B cell (primary cell): ENCODE data around the gene PHF21A. TPM values are rescaled to one million over a fixed set of nuclear protein-coding genes. Genes with fewer than 3 reads are reported as not detected.
"Not testable (repeated sequence)": the region's sequence is repeated elsewhere in the genome, so short reads cannot be mapped to it uniquely, and the experiment has no call there.

ENCODE experiments used
- ATAC-seq: fragments of 200-7000 bp; cut with Tn5 transposase; one replicate; pipeline ENCODE4 v1.10.0; 2021; ENCODE audit warnings: low read depth, mild to moderate bottlenecking, moderate number of reproducible peaks, moderate library complexity
- CTCF ChIA-PET: fragments of 350-600 bp; sonication (Branson Sonifier 250); formaldehyde crosslinking; loops from one replicate; lab custom pipeline; 2021; ENCODE audit warnings: antibody characterized with exemption, inconsistent platforms; lab: Charles Lee
- POLR2A ChIA-PET: fragments of 350-600 bp; sonication (Branson Sonifier 250); formaldehyde crosslinking; loops from one replicate; lab custom pipeline; 2021; ENCODE audit warnings: antibody characterized with exemption; lab: Charles Lee
- DNase-seq: peaks from one replicate; pipeline ENCODE4 v3.0.0; 2013
- H2AFZ ChIP-seq: 2 replicates; pipeline ENCODE4 v1.6.1; 2012; ENCODE audit warnings: mild to moderate bottlenecking, low read depth, low read length; ENCODE audit not compliant: insufficient read depth, poor library complexity, severe bottlenecking
- H3K27ac ChIP-seq, 2 donors: 1 replicate in 1 of 2; 2 replicates in 1 of 2; pipeline ENCODE4 v1.5.1; 2012 to 2013; ENCODE audit warnings: low read length in 2 of 2, mild to moderate bottlenecking in 2 of 2, moderate library complexity in 1 of 2
- H3K27me3 ChIP-seq, 4 experiments: fragments of 200-600 bp in 1 of 4; sonication (generic) in 1 of 4; replicated peaks in 1 of 4; 1 replicate in 2 of 4; 2 replicates in 2 of 4; pipeline versions ENCODE4 v1.6.1 to v1.7.0; 2013 to 2016; ENCODE audit warnings: low read length in 3 of 4, mild to moderate bottlenecking in 2 of 4, mixed read lengths in 1 of 4, moderate library complexity in 1 of 4; ENCODE audit not compliant: insufficient read depth in 4 of 4, control insufficient read depth in 3 of 4; ENCODE audit errors: control extremely low read depth in 1 of 4
- H3K36me3 ChIP-seq, 2 experiments: replicated peaks in 1 of 2; 1 replicate in 1 of 2; 2 replicates in 1 of 2; pipeline versions ENCODE4 v1.6.1 to v1.7.1; 2013; ENCODE audit warnings: low read length in 1 of 2; ENCODE audit not compliant: insufficient read depth in 2 of 2, control insufficient read depth in 1 of 2; ENCODE audit errors: control extremely low read depth in 1 of 2, extremely low read depth in 1 of 2
- H3K4me1 ChIP-seq, 2 donors: fragments of 200-600 bp in 1 of 2; sonication (generic) in 1 of 2; 1 replicate in 1 of 2; 2 replicates in 1 of 2; pipeline versions ENCODE4 v1.5.1 to v1.6.1; 2013 to 2017; ENCODE audit warnings: low read length in 2 of 2; ENCODE audit not compliant: control insufficient read depth in 2 of 2, insufficient read depth in 2 of 2
- H3K4me2 ChIP-seq: replicated peaks from 2 replicates; pipeline ENCODE3; 2012; ENCODE audit warnings: mild to moderate bottlenecking, low read depth, low read length; ENCODE audit not compliant: poor library complexity, severe bottlenecking
- H3K4me3 ChIP-seq, 5 experiments: fragments of 200-600 bp in 1 of 5; sonication (generic) in 1 of 5; 1 replicate in 3 of 5; 2 replicates in 2 of 5; pipeline versions ENCODE4 v1.5.1 to v1.7.0; 2011 to 2016; ENCODE audit warnings: low read length in 4 of 5, mild to moderate bottlenecking in 4 of 5, low read depth in 2 of 5, control low read depth in 1 of 5, moderate library complexity in 1 of 5; ENCODE audit not compliant: insufficient read depth in 1 of 5; ENCODE audit errors: control extremely low read depth in 1 of 5, extremely low read depth in 1 of 5
- H3K79me2 ChIP-seq: fragments of 200-600 bp; sonication (generic); one replicate; pipeline ENCODE4 v1.6.0; 2016; ENCODE audit warnings: low read length; ENCODE audit not compliant: control insufficient read depth, insufficient read depth
- H3K9ac ChIP-seq: fragments of 200-600 bp; sonication (generic); 2 replicates; pipeline ENCODE4 v1.6.1; 2017; ENCODE audit warnings: mild to moderate bottlenecking, low read length, moderate library complexity
- H3K9me3 ChIP-seq, 3 donors: one replicate each; pipeline versions ENCODE4 v1.6.1 to v1.7.1; 2013; ENCODE audit warnings: low read length in 2 of 3; ENCODE audit not compliant: control insufficient read depth in 2 of 3, insufficient read depth in 1 of 3; ENCODE audit errors: control extremely low read depth in 1 of 3
- H4K20me1 ChIP-seq: 2 replicates; pipeline ENCODE4 v1.6.0; 2012; ENCODE audit warnings: mild to moderate bottlenecking, low read length; ENCODE audit not compliant: insufficient read depth, control insufficient read depth, poor library complexity, severe bottlenecking
- H3K27ac Mint-ChIP-seq: one replicate; pipeline ENCODE4 v1.8.0; 2021; ENCODE audit warnings: mixed read lengths
- H3K27me3 Mint-ChIP-seq: one replicate; pipeline ENCODE4 v1.8.0; 2021; ENCODE audit warnings: mixed read lengths
- H3K4me1 Mint-ChIP-seq: one replicate; pipeline ENCODE4 v1.8.0; 2021; ENCODE audit warnings: mixed read lengths
- H3K4me3 Mint-ChIP-seq: one replicate; pipeline ENCODE4 v1.8.0; 2021; ENCODE audit warnings: mixed read lengths
- H3K9me3 Mint-ChIP-seq: one replicate; pipeline ENCODE4 v1.8.0; 2022; ENCODE audit warnings: mixed read lengths; ENCODE audit not compliant: insufficient read depth
- EZH2 ChIP-seq: IDR thresholded peaks from 2 replicates; pipeline ENCODE4 v1.6.1; 2012; ENCODE audit warnings: borderline replicate concordance, low read depth, mild to moderate bottlenecking, moderate library complexity, low read length; ENCODE audit not compliant: insufficient read depth, poor library complexity, severe bottlenecking
- WGBS: methylation state at CpG from one replicate; pipeline ENCODE4 v1.1.5; 2013; ENCODE audit warnings: missing lambda C conversion rate; ENCODE audit not compliant: insufficient coverage; 5-methylcytosine and 5-hydroxymethylcytosine counted together
- intact Hi-C: fragments of 100-400 bp; cut with micrococcal nuclease; formaldehyde crosslinking; loops from one replicate; pipeline ENCODE4 v1.10.0; 2022
- polyA plus RNA-seq: library from polyadenylated mRNA; depleted of rRNA; stranded (reverse); fragments of >200 nt; gene quantifications from 2 replicates; pipeline ENCODE4 v1.2.3, GENCODE V29; 2012
- total RNA-seq, 2 donors: library from RNA; stranded (reverse); fragments of 120-200 nt in 1 of 2; gene quantifications; 1 replicate in 1 of 2; 2 replicates in 1 of 2; pipeline versions ENCODE4 v1.2.3 to v1.2.4, GENCODE V29; 2013 to 2022
- TF ChIP-seq, protein P1 (sequence below): fragments of 200-600 bp; IDR thresholded peaks from one replicate; pipeline ENCODE4 v1.8.0; 2022; ENCODE audit warnings: antibody characterized with exemption, mild to moderate bottlenecking

The PHF21A gene
- total and polyA plus RNA-seq, 2 donors (not counting 1 experiment from before 2014, with no cell fraction given): 41.9 to 103 TPM

DNA sequence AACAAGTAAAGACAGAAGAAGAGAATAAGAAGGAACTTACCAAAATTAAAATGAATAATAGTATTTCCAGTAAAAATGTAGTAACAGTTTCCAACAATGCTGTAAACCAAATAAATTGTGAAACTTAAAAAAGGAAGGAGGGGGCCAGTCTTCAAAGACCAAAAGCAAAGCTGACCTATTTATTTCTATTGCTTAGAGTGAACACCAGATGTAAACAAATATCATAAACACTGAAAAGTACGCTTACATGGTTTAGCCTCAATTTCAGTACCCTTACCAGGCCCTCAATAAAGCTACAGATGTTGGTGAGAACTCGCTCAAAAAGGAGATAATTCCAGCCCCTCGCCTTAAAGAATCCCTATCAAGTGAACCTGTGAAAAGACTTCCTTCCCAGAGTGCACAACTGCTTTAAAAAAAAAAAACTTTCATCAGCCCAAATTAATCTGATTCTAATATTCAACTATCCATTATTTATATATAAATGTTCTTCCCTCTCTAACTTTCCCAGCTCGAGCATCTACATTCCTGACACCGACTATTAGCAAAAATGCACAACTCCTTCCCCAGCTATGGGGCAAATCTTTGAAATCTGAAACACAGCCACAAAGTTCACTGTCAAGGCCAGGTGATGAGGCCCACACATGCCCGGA lies 2.4 kb downstream of the PHF21A start:
- H3K36me3 ChIP-seq: no peaks in the 10 kb centered on the region
- TF ChIP-seq, protein P1, sequence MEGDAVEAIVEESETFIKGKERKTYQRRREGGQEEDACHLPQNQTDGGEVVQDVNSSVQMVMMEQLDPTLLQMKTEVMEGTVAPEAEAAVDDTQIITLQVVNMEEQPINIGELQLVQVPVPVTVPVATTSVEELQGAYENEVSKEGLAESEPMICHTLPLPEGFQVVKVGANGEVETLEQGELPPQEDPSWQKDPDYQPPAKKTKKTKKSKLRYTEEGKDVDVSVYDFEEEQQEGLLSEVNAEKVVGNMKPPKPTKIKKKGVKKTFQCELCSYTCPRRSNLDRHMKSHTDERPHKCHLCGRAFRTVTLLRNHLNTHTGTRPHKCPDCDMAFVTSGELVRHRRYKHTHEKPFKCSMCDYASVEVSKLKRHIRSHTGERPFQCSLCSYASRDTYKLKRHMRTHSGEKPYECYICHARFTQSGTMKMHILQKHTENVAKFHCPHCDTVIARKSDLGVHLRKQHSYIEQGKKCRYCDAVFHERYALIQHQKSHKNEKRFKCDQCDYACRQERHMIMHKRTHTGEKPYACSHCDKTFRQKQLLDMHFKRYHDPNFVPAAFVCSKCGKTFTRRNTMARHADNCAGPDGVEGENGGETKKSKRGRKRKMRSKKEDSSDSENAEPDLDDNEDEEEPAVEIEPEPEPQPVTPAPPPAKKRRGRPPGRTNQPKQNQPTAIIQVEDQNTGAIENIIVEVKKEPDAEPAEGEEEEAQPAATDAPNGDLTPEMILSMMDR: no peak
- no peak for TF ChIP-seq EZH2
- peaks cover 59% of the 10 kb centered on the region for H3K79me2 ChIP-seq
- peak overlapping the region; percentile 97 for H3K27ac Mint-ChIP-seq
- WGBS: 27% methylated on average over 5 of the region's 6 CpGs
- peak overlapping the region; percentile 80 to 82 for H3K27ac ChIP-seq
- H3K27me3 ChIP-seq: no peaks in the 10 kb centered on the region
- peak overlapping the region; percentile 95 for H3K4me3 Mint-ChIP-seq
- no peaks in the 10 kb centered on the region for H3K9me3 Mint-ChIP-seq
- no peaks in the 10 kb centered on the region for H3K27me3 Mint-ChIP-seq
- peak overlapping the region; percentile 98 for H3K4me2 ChIP-seq
- CTCF ChIA-PET: interaction anchor here (0.8 to 1.3 kb wide), 2 partner anchors 112 to 154 kb away, joined by 3 to 5 read pairs; no protein-coding TSS in a partner anchor
- DNase-seq: no peak
- peak overlapping the region; percentile 86 for H2AFZ ChIP-seq
- intact Hi-C loops: no loop called here
- POLR2A ChIA-PET: no interaction called here
- H3K4me1 Mint-ChIP-seq: peaks cover 51% of the 10 kb centered on the region
- no peaks in the 10 kb centered on the region for H4K20me1 ChIP-seq
- no peak for ATAC-seq
- no peaks in the 10 kb centered on the region for H3K9me3 ChIP-seq
- H3K4me1 ChIP-seq: peaks cover 21 to 37% of the 10 kb centered on the region in 2 donors
- H3K9ac ChIP-seq: peak overlapping the region; percentile 69
- peak overlapping the region; percentile 58 to 89 (median 85) for H3K4me3 ChIP-seq

DNA sequence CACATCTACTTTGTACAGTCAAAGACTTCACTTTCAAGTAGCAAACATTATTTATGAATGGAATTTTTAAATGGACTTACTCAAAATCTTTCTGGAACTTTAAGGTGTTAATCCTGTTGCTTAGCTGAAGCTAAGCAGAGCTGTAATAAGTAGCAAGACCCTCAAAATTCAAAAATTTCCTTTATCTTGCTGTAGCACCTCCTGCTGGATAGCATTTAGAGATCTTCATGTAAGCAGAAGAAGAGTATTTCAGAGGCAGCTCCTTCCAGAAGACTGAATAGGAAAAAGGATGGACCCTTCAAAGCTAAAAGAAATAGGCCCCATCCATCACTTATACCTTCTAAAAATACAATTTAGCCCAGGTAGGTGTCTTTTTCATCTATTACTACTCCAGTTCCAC lies 3.4 kb downstream of the PHF21A start:
- H3K4me3 Mint-ChIP-seq: no peak overlapping the region
- no peaks in the 10 kb centered on the region for H3K9me3 Mint-ChIP-seq
- Histone ChIP-seq H3K4me3 (peak overlapping the region in 1 of 5 experiments; percentile 85), H3K9me3 (no peaks in the 10 kb centered on the region), H3K36me3 (no peaks in the 10 kb centered on the region), H3K27me3 (no peaks in the 10 kb centered on the region), H3K27ac (peak overlapping the region in 1 of 2 donors; percentile 82), H3K9ac (no peak overlapping the region), H3K4me2 (peak overlapping the region; percentile 98), H3K79me2 (peaks cover 69% of the 10 kb centered on the region), H2AFZ (no peak overlapping the region), H3K4me1 (peaks cover 21 to 40% of the 10 kb centered on the region in 2 donors), H4K20me1 (peaks cover 7% of the 10 kb centered on the region)
- DNase-seq: no peak
- peak overlapping the region; percentile 12 for H3K27ac Mint-ChIP-seq
- intact Hi-C loops: no loop called here
- H3K4me1 Mint-ChIP-seq: peaks cover 56% of the 10 kb centered on the region
- ChIA-PET POLR2A (no interaction called here), CTCF (interaction anchor here (1.3 kb wide), 1 partner anchor 153 kb away, joined by 5 read pairs; no protein-coding TSS in a partner anchor)
- no peak for TF ChIP-seq EZH2
- TF ChIP-seq, protein P1: peak; percentile 34
- H3K27me3 Mint-ChIP-seq: no peaks in the 10 kb centered on the region
- ATAC-seq: no peak

DNA sequence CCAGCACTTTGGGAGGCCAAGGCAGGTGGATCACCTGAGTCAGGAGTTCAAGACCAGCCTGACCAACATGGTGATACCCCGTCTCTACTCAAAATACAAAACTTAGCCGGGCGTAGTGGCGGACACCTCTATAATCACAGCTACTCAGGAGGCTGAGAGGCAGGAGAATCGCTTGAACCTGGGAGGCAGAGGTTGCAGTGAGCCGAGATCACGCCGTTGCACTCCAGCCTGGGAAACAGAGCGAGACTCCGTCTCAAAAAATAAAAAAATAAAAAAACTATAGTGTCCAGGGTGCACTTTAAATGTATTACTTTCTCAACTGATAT lies 4.6 kb downstream of the PHF21A start:
- WGBS: 92% methylated on average over 4 of the region's 10 CpGs
- H3K4me2 ChIP-seq: peak overlapping the region; percentile 9

More for the DNA sequence above, 4.6 kb downstream of the PHF21A start:
- H3K27me3 ChIP-seq, intact Hi-C loops, H3K4me3 ChIP-seq, H3K36me3 ChIP-seq, H3K4me3 Mint-ChIP-seq, H3K9ac ChIP-seq, H3K9me3 ChIP-seq, ATAC-seq, H3K27ac Mint-ChIP-seq, H2AFZ ChIP-seq, POLR2A ChIA-PET, H3K27me3 Mint-ChIP-seq, DNase-seq, H3K9me3 Mint-ChIP-seq: not testable (repeated sequence)
- CTCF ChIA-PET: interaction anchor here (0.6 to 1.6 kb wide), 3 partner anchors 16 to 820 kb away, joined by 3 to 4 read pairs (median 3); partner anchors contain the start of gene CSTPP1
- peaks cover 16 to 37% of the 10 kb centered on the region in 2 donors for H3K4me1 ChIP-seq
- H3K4me1 Mint-ChIP-seq: peaks cover 55% of the 10 kb centered on the region
- H3K27ac ChIP-seq: peak overlapping the region in 1 of 2 donors; percentile 73
- H4K20me1 ChIP-seq: peaks cover 18% of the 10 kb centered on the region
- peaks cover 80% of the 10 kb centered on the region for H3K79me2 ChIP-seq
